Adrenal gland (tissue), 12 donors: Measurements from ENCODE around the gene NUP50. TPM values are rescaled to one million over a fixed set of nuclear protein-coding genes. Genes with fewer than 3 reads are reported as not detected.

Source experiments
- DNase-seq, 7 donors: peaks; one replicate each; pipeline ENCODE4 v3.0.0-alpha.2; 2019 to 2020
- H3K27ac ChIP-seq, 5 donors: fragments of 200-600 bp; sonication (generic) in 4 of 5; 1 replicate in 3 of 5; 2 replicates in 2 of 5; pipeline versions ENCODE4 v1.5.1 to v1.8.0; 2016 to 2020; ENCODE audit warnings: mild to moderate bottlenecking in 1 of 5
- H3K27me3 ChIP-seq: fragments of 200-600 bp; 2 replicates; pipeline ENCODE4 v1.8.0; 2021
- H3K36me3 ChIP-seq, 2 donors: fragments of 200-600 bp; replicated peaks in 1 of 2; 1 replicate in 1 of 2; 2 replicates in 1 of 2; pipeline versions ENCODE4 v1.5.1 to v1.8.0; 2018 to 2022
- H3K4me1 ChIP-seq, 2 donors: fragments of 200-600 bp; replicated peaks in 1 of 2; 1 replicate in 1 of 2; 2 replicates in 1 of 2; pipeline versions ENCODE4 v1.5.1 to v1.8.0; 2018 to 2021
- H3K4me3 ChIP-seq, 4 donors: fragments of 200-600 bp; sonication (generic) in 3 of 4; one replicate each; pipeline ENCODE4 v1.5.1; 2016 to 2018
- H3K9me3 ChIP-seq, 3 donors: fragments of 200-600 bp; sonication (generic) in 1 of 3; replicated peaks in 1 of 3; 1 replicate in 2 of 3; 2 replicates in 1 of 3; pipeline versions ENCODE4 v1.5.1 to v1.8.0; 2016 to 2021
- POLR2A ChIP-seq, 2 donors: fragments of 450-650 bp; IDR thresholded peaks; one replicate each; pipeline ENCODE4 v1.6.1; 2017; ENCODE audit warnings: antibody characterized with exemption in 2 of 2, mild to moderate bottlenecking in 2 of 2, moderate library complexity in 1 of 2
- WGBS, 4 donors: extraction: QIAGEN DNeasy Blood & Tissue Kit in 2 of 4; methylation state at CpG; one replicate each; pipeline versions ENCODE4 v1.1.5 to v1.1.7; 2013 to 2017; 5-methylcytosine and 5-hydroxymethylcytosine counted together
- intact Hi-C, 2 donors: fragments of 100-400 bp; cut with DNase I; formaldehyde crosslinking; loops; one replicate each; pipeline versions ENCODE4 v1.14.1 to v1.15.0; 2022 to 2023
- polyA plus RNA-seq, 3 donors: library from polyadenylated mRNA; stranded (reverse); fragments of 200-250 nt in 2 of 3; fragments of 350-450 nt in 1 of 3; fragmentation: Illumina TruSeq in 1 of 3; extraction: RNeasy Lipid Tissue Mini Kit (QIAGEN cat#74804) in 1 of 3; gene quantifications; one replicate each; pipeline ENCODE4 v1.2.3, GENCODE V29; 2013 to 2014
- total RNA-seq, 9 donors: library from RNA; depleted of rRNA in 4 of 9; stranded (reverse); fragments of >200 nt in 4 of 9; fragments of 120-200 nt in 1 of 9; fragmentation: NEBNext Ultra II Directional in 1 of 9; extraction: Animal tissue kit (Norgen Biotek cat#: 25700) in 1 of 9; gene quantifications; one replicate each; pipeline versions ENCODE4 v1.1.0 to v1.2.4, GENCODE V29; 2013 to 2023
- TF ChIP-seq, protein P1 (sequence below), 6 experiments: fragments of 450-650 bp in 4 of 6; fragments of 200-600 bp in 2 of 6; sonication (generic) in 1 of 6; IDR thresholded peaks; 1 replicate in 5 of 6; 2 replicates in 1 of 6; pipeline versions ENCODE4 v1.5.1 to v1.8.0; 2016 to 2021; ENCODE audit warnings: antibody characterized with exemption in 6 of 6, mild to moderate bottlenecking in 2 of 6, moderate library complexity in 1 of 6
- donor health status: healthy with polysubstance abuse.
- donor health status: Bipolar disorder and iron deficiency.
- donor health status: DM: yes; HTN: yes; CAD: no.
- donor health status: DM: no; HTN: no; CAD: no.
- donor health status: DM: no; HTN: no; CAD: no.
- donor health status: DM: yes; HTN: yes; CAD: no.

NUP50 gene
- total and polyA plus RNA-seq, 12 donors: 14.9 to 126 (median 64.6) TPM

DNA sequence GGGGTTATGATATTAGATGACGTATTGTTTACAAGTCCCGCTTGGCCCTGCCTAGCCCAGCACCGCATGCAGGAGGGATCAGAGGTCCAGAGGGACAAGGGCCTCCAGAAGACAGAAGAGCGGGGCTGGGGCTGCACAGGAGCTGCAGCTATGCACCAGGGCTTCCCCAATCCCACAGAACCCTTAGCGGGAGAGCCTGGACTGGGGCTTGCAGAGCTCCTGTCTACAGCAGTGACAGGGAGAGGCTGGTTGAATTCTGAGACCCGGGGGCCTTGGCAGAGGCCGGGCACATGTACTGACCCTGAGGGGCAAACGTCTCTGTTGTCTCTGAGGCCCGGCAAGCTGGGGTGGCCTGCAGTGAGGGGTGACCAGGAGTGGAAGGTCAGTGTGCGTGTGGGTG lies 70.1 kb downstream of the NUP50 start:
- Histone ChIP-seq H3K36me3 (no peaks in the 10 kb centered on the region), H3K27ac (peak overlapping the region in 1 of 5 donors; percentile 34), H3K9me3 (no peaks in the 10 kb centered on the region), H3K4me1 (peaks cover 0 to 18% of the 10 kb centered on the region in 2 donors), H3K27me3 (no peaks in the 10 kb centered on the region), H3K4me3 (no peak overlapping the region)
- 82 to 92% (median 86%) methylated on average over 8 to 10 of the region's 10 CpGs for WGBS, 4 donors
- intact Hi-C loops: no loop called here
- DNase-seq: no peak
- no peak for TF ChIP-seq POLR2A (IDR thresholded peaks at IDR 0.05)
- TF ChIP-seq, protein P1, sequence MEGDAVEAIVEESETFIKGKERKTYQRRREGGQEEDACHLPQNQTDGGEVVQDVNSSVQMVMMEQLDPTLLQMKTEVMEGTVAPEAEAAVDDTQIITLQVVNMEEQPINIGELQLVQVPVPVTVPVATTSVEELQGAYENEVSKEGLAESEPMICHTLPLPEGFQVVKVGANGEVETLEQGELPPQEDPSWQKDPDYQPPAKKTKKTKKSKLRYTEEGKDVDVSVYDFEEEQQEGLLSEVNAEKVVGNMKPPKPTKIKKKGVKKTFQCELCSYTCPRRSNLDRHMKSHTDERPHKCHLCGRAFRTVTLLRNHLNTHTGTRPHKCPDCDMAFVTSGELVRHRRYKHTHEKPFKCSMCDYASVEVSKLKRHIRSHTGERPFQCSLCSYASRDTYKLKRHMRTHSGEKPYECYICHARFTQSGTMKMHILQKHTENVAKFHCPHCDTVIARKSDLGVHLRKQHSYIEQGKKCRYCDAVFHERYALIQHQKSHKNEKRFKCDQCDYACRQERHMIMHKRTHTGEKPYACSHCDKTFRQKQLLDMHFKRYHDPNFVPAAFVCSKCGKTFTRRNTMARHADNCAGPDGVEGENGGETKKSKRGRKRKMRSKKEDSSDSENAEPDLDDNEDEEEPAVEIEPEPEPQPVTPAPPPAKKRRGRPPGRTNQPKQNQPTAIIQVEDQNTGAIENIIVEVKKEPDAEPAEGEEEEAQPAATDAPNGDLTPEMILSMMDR (IDR thresholded peaks at IDR 0.05): no peak

DNA sequence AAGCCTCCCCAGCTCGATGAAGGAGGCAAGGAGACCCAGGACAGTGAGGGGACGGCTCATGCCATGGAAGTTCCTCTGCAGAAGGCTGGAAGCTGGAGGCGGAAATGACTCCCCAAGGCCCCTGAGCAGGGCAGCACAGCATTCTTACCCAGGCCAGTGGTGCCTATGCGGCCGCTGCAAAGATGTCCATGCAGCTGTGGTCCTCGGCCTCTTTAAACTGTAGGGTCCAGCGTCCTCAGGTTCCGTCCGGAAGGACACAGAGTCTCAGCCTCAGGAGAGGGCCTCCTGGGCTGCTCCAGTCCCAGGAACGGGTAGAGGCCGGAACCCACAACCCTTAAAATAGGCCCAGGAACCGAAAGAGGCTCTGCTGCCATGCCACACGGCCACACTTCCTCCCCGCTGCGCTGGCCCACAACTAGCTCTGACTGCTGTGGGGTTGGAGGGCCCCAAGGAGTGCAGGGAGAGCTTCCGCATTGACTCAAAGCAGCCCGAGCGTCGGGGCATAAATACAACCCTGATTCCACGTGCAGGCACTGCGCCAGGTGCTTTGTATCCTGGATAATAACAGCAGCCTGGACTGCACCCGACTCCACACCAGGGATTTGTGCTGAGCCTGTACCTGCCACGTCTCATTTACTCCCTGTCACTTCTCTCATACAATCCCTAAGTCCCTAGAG lies 71.5 kb downstream of the NUP50 start:
- DNase-seq: peak in 2 of 7 donors; percentile 43 to 49
- Histone ChIP-seq H3K27ac (peak overlapping the region in 1 of 5 donors; percentile 78), H3K9me3 (no peaks in the 10 kb centered on the region), H3K36me3 (no peaks in the 10 kb centered on the region), H3K27me3 (no peaks in the 10 kb centered on the region), H3K4me1 (peaks cover 0 to 31% of the 10 kb centered on the region in 2 donors), H3K4me3 (no peak overlapping the region)
- TF ChIP-seq POLR2A (IDR thresholded peaks at IDR 0.05): no peak
- TF ChIP-seq, protein P1 (IDR thresholded peaks at IDR 0.05): no peak
- 76 to 82% (median 79%) methylated on average over 17 to 23 of the region's 23 CpGs for WGBS, 4 donors
- intact Hi-C loops: no loop called here

DNA sequence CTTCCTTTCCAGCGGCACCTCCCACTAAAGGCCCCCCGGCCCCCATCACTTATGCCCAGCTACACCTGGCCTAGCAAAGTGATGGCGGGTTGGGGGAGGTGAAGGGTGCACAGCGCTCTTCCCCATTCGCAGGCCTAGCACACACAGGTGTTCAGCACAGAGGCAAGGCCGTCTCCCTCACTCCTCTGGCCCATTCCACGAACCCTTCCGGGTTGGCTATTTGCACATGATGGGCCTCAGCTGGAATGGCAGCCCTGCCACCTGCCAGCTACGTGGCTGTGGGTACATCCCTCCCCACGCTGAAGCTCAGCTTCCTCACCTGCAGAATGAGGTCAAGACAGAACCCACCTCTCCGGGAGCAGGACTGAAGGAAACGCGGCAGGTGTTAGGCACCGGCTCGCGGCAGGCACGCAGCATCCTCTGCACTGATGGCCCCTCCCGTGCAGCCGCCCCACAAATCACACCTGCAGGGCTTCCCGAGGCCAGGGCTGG lies 72.2 kb downstream of the NUP50 start:
- Histone ChIP-seq H3K36me3 (no peaks in the 10 kb centered on the region), H3K9me3 (no peaks in the 10 kb centered on the region), H3K4me1 (peaks cover 0 to 31% of the 10 kb centered on the region in 2 donors), H3K27ac (no peak overlapping the region), H3K4me3 (no peak overlapping the region), H3K27me3 (no peaks in the 10 kb centered on the region)
- DNase-seq: no peak
- intact Hi-C loops: no loop called here
- TF ChIP-seq, protein P1 (IDR thresholded peaks at IDR 0.05): no peak
- no peak for TF ChIP-seq POLR2A (IDR thresholded peaks at IDR 0.05)
- 82 to 91% (median 86%) methylated on average over 10 to 20 of the region's 20 CpGs for WGBS, 4 donors

DNA sequence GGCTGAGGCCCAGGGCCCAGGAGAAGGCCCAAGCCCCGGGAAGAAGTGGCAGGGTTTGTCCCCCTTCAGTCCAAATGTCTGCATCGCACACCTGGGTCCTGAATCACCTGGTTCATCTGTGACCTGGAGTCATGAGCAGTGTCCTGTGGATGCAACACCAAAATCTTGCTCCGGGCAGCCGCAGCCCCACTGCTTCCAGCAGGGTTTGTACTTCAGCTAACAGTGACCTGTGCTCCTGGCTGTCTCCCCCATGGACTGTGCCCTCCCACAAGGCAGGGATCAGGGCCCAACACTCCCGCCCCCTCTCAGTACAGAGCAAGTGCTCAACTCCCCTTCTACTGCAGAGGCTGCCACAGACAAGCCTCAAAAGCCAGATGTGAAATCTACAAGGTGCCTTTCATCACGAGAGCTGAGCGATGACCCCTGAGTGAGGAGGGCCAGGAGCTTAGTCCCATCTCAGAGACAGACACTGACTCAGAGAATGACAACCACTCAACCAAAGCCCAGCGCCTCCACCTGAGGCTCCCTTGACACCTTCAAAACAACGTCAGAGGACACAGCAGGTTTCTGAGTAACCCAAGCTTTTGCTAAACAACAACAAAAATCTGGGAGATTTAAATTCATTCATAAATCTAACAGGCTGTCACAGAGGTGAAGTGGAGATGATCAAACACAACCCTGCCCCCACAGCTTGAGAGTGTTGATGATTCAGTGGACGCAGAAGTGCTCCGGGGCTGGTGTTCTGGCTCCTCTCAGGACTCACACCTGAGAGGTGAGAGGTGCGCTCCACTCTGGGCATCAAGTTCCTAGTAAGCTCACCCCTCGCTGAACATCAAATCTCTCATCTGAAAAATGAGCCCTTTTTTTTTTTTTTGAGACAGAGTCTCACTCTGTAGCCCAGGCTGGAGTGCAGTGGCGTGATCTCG lies 73.6 kb downstream of the NUP50 start:
- no peaks in the 10 kb centered on the region for H3K27me3 ChIP-seq
- H3K4me1 ChIP-seq: peaks cover 0 to 35% of the 10 kb centered on the region in 2 donors
- DNase-seq: no peak
- TF ChIP-seq, protein P1 (IDR thresholded peaks at IDR 0.05): no peak
- no peak for TF ChIP-seq POLR2A (IDR thresholded peaks at IDR 0.05)
- WGBS, 4 donors: 90 to 95% (median 91%) methylated on average over 13 to 15 of the region's 15 CpGs
- intact Hi-C loops: no loop called here
- no peaks in the 10 kb centered on the region for H3K36me3 ChIP-seq
- no peaks in the 10 kb centered on the region for H3K9me3 ChIP-seq
- no peak overlapping the region for H3K27ac ChIP-seq
- no peak overlapping the region for H3K4me3 ChIP-seq
